HepG2 (cell line): ENCODE data around the gene KIAA2012. TPM values are rescaled to one million over a fixed set of nuclear protein-coding genes. Genes with fewer than 3 reads are reported as not detected.

Experiments used
- ARNT2 ChIP-seq: sonication (generic); formaldehyde crosslinking; IDR thresholded peaks from 2 replicates; pipeline ENCODE4 v1.8.0; 2022; ENCODE audit warnings: mild to moderate bottlenecking, low read depth, missing genetic modification reagents, moderate library complexity
- CENPX ChIP-seq: sonication (generic); formaldehyde crosslinking; IDR thresholded peaks from 2 replicates; pipeline ENCODE4 v1.9.0; 2021; ENCODE audit warnings: mild to moderate bottlenecking, missing genetic modification reagents, moderate library complexity
- FOSL1 ChIP-seq: sonication (generic); formaldehyde crosslinking; IDR thresholded peaks from 2 replicates; pipeline ENCODE4 v1.9.0; 2021; ENCODE audit warnings: missing genetic modification reagents, borderline replicate concordance
- MED13 ChIP-seq: sonication (generic); formaldehyde crosslinking; IDR thresholded peaks from 2 replicates; pipeline ENCODE4 v1.5.0; 2020; ENCODE audit warnings: missing genetic modification reagents
- MEIS2 ChIP-seq: sonication (generic); formaldehyde crosslinking; IDR thresholded peaks from 2 replicates; pipeline ENCODE4 v1.9.0; 2021; ENCODE audit warnings: mild to moderate bottlenecking, missing genetic modification reagents
- NFE2L2 ChIP-seq: fragments of 150-350 bp; IDR thresholded peaks from 2 replicates; pipeline ENCODE4 v1.6.1; 2014; ENCODE audit warnings: low read length
- NFRKB ChIP-seq: fragments of 450-650 bp; IDR thresholded peaks from 2 replicates; pipeline ENCODE4 v1.6.1; 2017
- RAD21 ChIP-seq: fragments of 450-650 bp; formaldehyde crosslinking; IDR thresholded peaks from 2 replicates; pipeline ENCODE4 v1.5.0; 2020; ENCODE audit warnings: mild to moderate bottlenecking
- RNF2 ChIP-seq: fragments of 450-650 bp; conservative IDR thresholded peaks from 2 replicates; pipeline ENCODE4 v1.6.1; 2016; ENCODE audit warnings: low read depth
- ZC3H13 ChIP-seq: sonication (generic); formaldehyde crosslinking; IDR thresholded peaks from 2 replicates; pipeline ENCODE4 v1.8.1; 2023; ENCODE audit warnings: mild to moderate bottlenecking, missing genetic modification reagents, moderate library complexity
- ZNF160 ChIP-seq: sonication (generic); formaldehyde crosslinking; IDR thresholded peaks from 2 replicates; pipeline ENCODE4 v1.8.0; 2022; ENCODE audit warnings: mild to moderate bottlenecking, inconsistent platforms, missing genetic modification reagents
- ZNF430 ChIP-seq: sonication (generic); formaldehyde crosslinking; IDR thresholded peaks from 2 replicates; pipeline ENCODE4 v1.9.0; 2021; ENCODE audit warnings: mild to moderate bottlenecking, missing genetic modification reagents
- polyA plus RNA-seq, 8 experiments: library from polyadenylated mRNA; depleted of rRNA in 3 of 8; stranded (reverse) in 7 of 8; unstranded in 1 of 8; fragments of >200 nt; fragmentation: Illumina TruSeq in 4 of 8; extraction: Trizol in 4 of 8; gene quantifications; 2 replicates each; pipeline versions ENCODE4 v1.2.1 to v1.2.3, GENCODE V29; 2011 to 2016; ENCODE audit warnings: low read depth in 4 of 8, missing spikeins in 1 of 8, mixed read lengths in 1 of 8; ENCODE audit not compliant: insufficient read depth in 1 of 8
- total RNA-seq, 5 experiments: library from RNA; depleted of rRNA; stranded (reverse); fragments of >200 nt; fragmentation: Illumina TruSeq; extraction: Trizol; gene quantifications; 2 replicates each; pipeline ENCODE4 v1.2.3, GENCODE V29; 2016; ENCODE audit warnings: low read depth in 1 of 5
- TF ChIP-seq, protein P1 (sequence below), 2 experiments: IDR thresholded peaks; 2 replicates each; pipeline ENCODE4 v1.6.1; 2011 to 2012; ENCODE audit warnings: low read length in 2 of 2, borderline replicate concordance in 1 of 2, low read depth in 1 of 2, mild to moderate bottlenecking in 1 of 2, moderate library complexity in 1 of 2
- TF ChIP-seq, protein P2 (sequence below): sonication (generic); formaldehyde crosslinking; IDR thresholded peaks from 2 replicates; pipeline ENCODE4 v1.5.0; 2020; ENCODE audit warnings: mild to moderate bottlenecking, missing genetic modification reagents, borderline replicate concordance
- TF ChIP-seq, protein P3 (sequence below): sonication (generic); formaldehyde crosslinking; IDR thresholded peaks from 2 replicates; pipeline ENCODE4 v1.4.0; 2020; ENCODE audit warnings: missing genetic modification reagents, borderline replicate concordance

Gene KIAA2012
- total and polyA plus RNA-seq, 2 of the 13 experiments (the other 11 are each of a cell fraction or from before 2014, with no cell fraction given): not detected

DNA sequence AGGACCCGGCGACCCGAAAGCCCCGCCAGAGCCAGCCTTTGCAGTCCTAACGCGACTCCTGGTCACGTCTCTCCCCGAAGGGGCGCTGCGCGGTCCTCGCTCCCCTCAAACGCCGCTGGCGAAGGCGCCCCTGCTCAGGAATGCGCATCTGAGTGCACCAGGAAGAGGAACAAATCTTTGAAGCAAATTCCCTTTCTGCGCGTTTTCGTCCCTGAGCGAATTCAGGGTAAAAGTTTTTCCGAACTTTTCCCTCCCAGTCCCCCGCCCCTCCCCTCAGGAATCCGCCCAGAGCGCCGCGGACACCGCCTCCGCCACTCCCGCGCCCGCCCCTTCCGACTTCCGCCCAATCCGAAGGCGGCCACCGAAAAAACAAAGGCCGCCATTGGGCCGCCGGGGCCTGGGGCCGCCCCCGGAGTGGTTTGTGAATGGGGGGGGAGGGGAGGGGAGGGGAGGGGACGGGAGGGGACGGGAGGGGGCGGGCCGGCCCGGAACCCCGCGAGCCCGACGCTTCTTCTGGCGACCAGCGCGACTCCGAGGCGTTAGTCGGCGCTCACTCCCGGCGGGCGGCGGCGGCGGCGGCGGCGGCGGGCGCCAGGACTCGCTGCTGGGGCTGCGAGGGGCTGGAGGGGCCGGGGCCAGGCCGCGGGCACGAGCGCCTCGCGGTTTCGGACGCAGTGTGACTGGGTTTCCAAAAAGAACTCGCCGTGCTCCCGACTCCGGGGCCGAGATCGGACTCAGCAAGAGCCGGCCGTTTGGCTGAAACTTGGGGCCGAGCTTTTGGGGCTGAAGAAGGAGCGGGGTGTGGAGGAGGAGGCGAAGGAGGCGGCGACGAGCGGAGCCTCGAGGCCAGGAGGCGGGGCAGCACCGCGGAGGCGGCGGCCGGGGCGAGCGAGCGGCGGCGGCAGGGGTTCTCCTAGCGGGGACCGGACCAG, 39.5 kb upstream of the KIAA2012 start, which contains the start of gene FZD7 (continued):
- TF ChIP-seq, protein P1, sequence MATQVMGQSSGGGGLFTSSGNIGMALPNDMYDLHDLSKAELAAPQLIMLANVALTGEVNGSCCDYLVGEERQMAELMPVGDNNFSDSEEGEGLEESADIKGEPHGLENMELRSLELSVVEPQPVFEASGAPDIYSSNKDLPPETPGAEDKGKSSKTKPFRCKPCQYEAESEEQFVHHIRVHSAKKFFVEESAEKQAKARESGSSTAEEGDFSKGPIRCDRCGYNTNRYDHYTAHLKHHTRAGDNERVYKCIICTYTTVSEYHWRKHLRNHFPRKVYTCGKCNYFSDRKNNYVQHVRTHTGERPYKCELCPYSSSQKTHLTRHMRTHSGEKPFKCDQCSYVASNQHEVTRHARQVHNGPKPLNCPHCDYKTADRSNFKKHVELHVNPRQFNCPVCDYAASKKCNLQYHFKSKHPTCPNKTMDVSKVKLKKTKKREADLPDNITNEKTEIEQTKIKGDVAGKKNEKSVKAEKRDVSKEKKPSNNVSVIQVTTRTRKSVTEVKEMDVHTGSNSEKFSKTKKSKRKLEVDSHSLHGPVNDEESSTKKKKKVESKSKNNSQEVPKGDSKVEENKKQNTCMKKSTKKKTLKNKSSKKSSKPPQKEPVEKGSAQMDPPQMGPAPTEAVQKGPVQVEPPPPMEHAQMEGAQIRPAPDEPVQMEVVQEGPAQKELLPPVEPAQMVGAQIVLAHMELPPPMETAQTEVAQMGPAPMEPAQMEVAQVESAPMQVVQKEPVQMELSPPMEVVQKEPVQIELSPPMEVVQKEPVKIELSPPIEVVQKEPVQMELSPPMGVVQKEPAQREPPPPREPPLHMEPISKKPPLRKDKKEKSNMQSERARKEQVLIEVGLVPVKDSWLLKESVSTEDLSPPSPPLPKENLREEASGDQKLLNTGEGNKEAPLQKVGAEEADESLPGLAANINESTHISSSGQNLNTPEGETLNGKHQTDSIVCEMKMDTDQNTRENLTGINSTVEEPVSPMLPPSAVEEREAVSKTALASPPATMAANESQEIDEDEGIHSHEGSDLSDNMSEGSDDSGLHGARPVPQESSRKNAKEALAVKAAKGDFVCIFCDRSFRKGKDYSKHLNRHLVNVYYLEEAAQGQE (IDR thresholded peaks at IDR 0.05; ENCODE audit: borderline replicate concordance in 1 of 2, low read depth in 1 of 2, low read length in 2 of 2): no peak
- TF ChIP-seq MED13 (CRISPR knock-in tag) (0 out of 2 replicates have a peak, but pooled peaks have one; percentile 17), CENPX (no peak), ZNF430 (CRISPR knock-in tag) (no peak), NFRKB (no peak), RNF2 (peak; percentile 51), NFE2L2 (no peak), RAD21 (CRISPR knock-in tag) (peak; percentile 11; the same call in 1 of the 2 replicates), ZNF160 (CRISPR knock-in tag) (no peak), FOSL1 (CRISPR knock-in tag) (no peak), ARNT2 (peak; percentile 58; the same call in 1 of the 2 replicates), MEIS2 (no peak), ZC3H13 (CRISPR knock-in tag) (no peak)
- TF ChIP-seq, protein P2, sequence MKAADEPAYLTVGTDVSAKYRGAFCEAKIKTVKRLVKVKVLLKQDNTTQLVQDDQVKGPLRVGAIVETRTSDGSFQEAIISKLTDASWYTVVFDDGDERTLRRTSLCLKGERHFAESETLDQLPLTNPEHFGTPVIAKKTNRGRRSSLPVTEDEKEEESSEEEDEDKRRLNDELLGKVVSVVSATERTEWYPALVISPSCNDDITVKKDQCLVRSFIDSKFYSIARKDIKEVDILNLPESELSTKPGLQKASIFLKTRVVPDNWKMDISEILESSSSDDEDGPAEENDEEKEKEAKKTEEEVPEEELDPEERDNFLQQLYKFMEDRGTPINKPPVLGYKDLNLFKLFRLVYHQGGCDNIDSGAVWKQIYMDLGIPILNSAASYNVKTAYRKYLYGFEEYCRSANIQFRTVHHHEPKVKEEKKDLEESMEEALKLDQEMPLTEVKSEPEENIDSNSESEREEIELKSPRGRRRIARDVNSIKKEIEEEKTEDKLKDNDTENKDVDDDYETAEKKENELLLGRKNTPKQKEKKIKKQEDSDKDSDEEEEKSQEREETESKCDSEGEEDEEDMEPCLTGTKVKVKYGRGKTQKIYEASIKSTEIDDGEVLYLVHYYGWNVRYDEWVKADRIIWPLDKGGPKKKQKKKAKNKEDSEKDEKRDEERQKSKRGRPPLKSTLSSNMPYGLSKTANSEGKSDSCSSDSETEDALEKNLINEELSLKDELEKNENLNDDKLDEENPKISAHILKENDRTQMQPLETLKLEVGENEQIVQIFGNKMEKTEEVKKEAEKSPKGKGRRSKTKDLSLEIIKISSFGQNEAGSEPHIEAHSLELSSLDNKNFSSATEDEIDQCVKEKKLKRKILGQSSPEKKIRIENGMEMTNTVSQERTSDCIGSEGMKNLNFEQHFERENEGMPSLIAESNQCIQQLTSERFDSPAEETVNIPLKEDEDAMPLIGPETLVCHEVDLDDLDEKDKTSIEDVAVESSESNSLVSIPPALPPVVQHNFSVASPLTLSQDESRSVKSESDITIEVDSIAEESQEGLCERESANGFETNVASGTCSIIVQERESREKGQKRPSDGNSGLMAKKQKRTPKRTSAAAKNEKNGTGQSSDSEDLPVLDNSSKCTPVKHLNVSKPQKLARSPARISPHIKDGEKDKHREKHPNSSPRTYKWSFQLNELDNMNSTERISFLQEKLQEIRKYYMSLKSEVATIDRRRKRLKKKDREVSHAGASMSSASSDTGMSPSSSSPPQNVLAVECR (CRISPR knock-in tag): no peak; the same call in 1 of the 2 replicates
- TF ChIP-seq, protein P3, sequence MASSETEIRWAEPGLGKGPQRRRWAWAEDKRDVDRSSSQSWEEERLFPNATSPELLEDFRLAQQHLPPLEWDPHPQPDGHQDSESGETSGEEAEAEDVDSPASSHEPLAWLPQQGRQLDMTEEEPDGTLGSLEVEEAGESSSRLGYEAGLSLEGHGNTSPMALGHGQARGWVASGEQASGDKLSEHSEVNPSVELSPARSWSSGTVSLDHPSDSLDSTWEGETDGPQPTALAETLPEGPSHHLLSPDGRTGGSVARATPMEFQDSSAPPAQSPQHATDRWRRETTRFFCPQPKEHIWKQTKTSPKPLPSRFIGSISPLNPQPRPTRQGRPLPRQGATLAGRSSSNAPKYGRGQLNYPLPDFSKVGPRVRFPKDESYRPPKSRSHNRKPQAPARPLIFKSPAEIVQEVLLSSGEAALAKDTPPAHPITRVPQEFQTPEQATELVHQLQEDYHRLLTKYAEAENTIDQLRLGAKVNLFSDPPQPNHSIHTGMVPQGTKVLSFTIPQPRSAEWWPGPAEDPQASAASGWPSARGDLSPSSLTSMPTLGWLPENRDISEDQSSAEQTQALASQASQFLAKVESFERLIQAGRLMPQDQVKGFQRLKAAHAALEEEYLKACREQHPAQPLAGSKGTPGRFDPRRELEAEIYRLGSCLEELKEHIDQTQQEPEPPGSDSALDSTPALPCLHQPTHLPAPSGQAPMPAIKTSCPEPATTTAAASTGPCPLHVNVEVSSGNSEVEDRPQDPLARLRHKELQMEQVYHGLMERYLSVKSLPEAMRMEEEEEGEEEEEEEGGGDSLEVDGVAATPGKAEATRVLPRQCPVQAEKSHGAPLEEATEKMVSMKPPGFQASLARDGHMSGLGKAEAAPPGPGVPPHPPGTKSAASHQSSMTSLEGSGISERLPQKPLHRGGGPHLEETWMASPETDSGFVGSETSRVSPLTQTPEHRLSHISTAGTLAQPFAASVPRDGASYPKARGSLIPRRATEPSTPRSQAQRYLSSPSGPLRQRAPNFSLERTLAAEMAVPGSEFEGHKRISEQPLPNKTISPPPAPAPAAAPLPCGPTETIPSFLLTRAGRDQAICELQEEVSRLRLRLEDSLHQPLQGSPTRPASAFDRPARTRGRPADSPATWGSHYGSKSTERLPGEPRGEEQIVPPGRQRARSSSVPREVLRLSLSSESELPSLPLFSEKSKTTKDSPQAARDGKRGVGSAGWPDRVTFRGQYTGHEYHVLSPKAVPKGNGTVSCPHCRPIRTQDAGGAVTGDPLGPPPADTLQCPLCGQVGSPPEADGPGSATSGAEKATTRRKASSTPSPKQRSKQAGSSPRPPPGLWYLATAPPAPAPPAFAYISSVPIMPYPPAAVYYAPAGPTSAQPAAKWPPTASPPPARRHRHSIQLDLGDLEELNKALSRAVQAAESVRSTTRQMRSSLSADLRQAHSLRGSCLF (CRISPR knock-in tag): no peak
